Neutrophil (primary cell): Measurements from ENCODE around the gene PSAT1.
A peak's percentile ranks its signal among the peaks of the same experiment; 100 is the strongest.

Source experiments
- H3K27ac ChIP-seq: fragments of 200-600 bp; sonication (generic); 2 replicates; pipeline ENCODE4 v1.5.1; 2016; ENCODE audit warnings: mild to moderate bottlenecking, moderate library complexity
- H3K27me3 ChIP-seq: fragments of 200-600 bp; sonication (generic); 2 replicates; pipeline ENCODE4 v1.6.0; 2016; ENCODE audit warnings: mild to moderate bottlenecking
- H3K36me3 ChIP-seq: fragments of 200-600 bp; sonication (generic); 2 replicates; pipeline ENCODE4 v1.5.1; 2017
- H3K4me1 ChIP-seq, 2 experiments: fragments of 200-600 bp in 1 of 2; sonication (generic) in 1 of 2; 1 replicate in 1 of 2; 2 replicates in 1 of 2; pipeline versions ENCODE4 v1.5.1 to v1.6.1; 2013 to 2016; ENCODE audit warnings: low read depth in 1 of 2, low read length in 1 of 2, mild to moderate bottlenecking in 1 of 2, moderate library complexity in 1 of 2; ENCODE audit not compliant: control insufficient read depth in 1 of 2, insufficient read depth in 1 of 2
- H3K4me3 ChIP-seq, 2 experiments: fragments of 200-600 bp in 1 of 2; sonication (generic) in 1 of 2; 1 replicate in 1 of 2; 2 replicates in 1 of 2; pipeline ENCODE4 v1.5.1; 2013 to 2016; ENCODE audit warnings: low read depth in 1 of 2, low read length in 1 of 2, mild to moderate bottlenecking in 1 of 2, moderate library complexity in 1 of 2
- H3K9me3 ChIP-seq: fragments of 200-600 bp; sonication (generic); 2 replicates; pipeline ENCODE4 v1.5.1; 2016
- CTCF ChIP-seq: fragments of 200-600 bp; sonication (generic); IDR thresholded peaks from 2 replicates; pipeline ENCODE4 v1.5.1; 2016; ENCODE audit warnings: antibody characterized with exemption

Gene PSAT1

DNA sequence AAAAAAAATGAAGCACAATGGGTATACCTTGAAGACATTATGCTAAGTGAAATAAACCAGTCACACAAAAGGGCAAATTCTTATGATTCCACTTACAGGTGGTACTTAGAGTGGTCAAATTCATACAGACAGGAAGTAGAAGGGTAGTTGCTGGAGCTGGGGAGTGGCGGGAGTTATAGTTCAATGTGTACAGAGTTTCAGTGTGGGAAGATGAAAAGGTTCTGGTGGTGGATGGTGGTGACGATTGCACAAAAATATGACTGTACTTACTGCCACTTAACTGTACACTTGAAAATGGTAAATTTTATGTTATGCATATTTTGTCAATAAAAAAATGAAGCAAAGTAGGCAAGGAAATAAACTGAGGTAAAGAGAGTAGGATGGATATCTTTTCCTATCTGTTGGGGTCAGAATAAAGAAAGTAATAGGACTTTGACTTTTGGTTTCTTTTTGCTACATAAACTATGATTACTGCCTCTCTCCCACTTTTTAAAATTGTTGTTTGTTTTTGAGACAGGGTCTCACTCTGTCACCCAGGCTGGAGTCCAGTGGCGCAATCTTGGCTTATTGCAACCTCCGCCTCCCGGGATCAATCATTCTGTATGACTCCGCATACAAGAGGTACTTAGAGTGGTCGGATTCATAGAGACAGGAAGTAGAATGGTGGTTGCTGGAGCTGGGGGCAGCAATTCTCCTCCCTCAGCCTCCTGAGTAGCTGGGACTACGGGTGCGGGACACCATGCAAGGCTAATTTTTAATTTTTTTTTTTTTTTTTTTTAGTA, 4.0 kb upstream of the PSAT1 start:
- no peak overlapping the region for H3K4me3 ChIP-seq
- H3K27me3 ChIP-seq: peaks cover 39% of the 10 kb centered on the region
- no peaks in the 10 kb centered on the region for H3K9me3 ChIP-seq
- TF ChIP-seq CTCF: no peak
- H3K36me3 ChIP-seq: no peaks in the 10 kb centered on the region
- peaks cover 20 to 24% of the 10 kb centered on the region in 2 experiments for H3K4me1 ChIP-seq
- no peak overlapping the region for H3K27ac ChIP-seq

GRCh38 chr9:78294290-78295176, 2.4 kb upstream of the PSAT1 start:
- TF ChIP-seq CTCF: no peak
- Histone ChIP-seq H3K4me3 (no peak overlapping the region), H3K27ac (no peak overlapping the region), H3K9me3 (no peaks in the 10 kb centered on the region), H3K36me3 (no peaks in the 10 kb centered on the region), H3K27me3 (peaks cover 51% of the 10 kb centered on the region), H3K4me1 (peaks cover 24 to 27% of the 10 kb centered on the region in 2 experiments)

- no peaks in the 10 kb centered on the region for H3K36me3 ChIP-seq
- H3K4me1 ChIP-seq: peaks cover 24 to 27% of the 10 kb centered on the region in 2 experiments
- peaks cover 51% of the 10 kb centered on the region for H3K27me3 ChIP-seq
- H3K27ac ChIP-seq: no peak overlapping the region
- no peak overlapping the region for H3K4me3 ChIP-seq
- H3K9me3 ChIP-seq: no peaks in the 10 kb centered on the region
- TF ChIP-seq CTCF: no peak
Measured at GRCh38 chr9:78295177-78295575, 1.7 kb upstream of the PSAT1 start.

- Histone ChIP-seq H3K36me3 (no peaks in the 10 kb centered on the region), H3K27me3 (peaks cover 51% of the 10 kb centered on the region), H3K4me3 (no peak overlapping the region), H3K9me3 (no peaks in the 10 kb centered on the region), H3K27ac (no peak overlapping the region), H3K4me1 (peaks cover 24 to 27% of the 10 kb centered on the region in 2 experiments)
- no peak for TF ChIP-seq CTCF
Measured at GRCh38 chr9:78295731-78296130, 1.2 kb upstream of the PSAT1 start.

DNA sequence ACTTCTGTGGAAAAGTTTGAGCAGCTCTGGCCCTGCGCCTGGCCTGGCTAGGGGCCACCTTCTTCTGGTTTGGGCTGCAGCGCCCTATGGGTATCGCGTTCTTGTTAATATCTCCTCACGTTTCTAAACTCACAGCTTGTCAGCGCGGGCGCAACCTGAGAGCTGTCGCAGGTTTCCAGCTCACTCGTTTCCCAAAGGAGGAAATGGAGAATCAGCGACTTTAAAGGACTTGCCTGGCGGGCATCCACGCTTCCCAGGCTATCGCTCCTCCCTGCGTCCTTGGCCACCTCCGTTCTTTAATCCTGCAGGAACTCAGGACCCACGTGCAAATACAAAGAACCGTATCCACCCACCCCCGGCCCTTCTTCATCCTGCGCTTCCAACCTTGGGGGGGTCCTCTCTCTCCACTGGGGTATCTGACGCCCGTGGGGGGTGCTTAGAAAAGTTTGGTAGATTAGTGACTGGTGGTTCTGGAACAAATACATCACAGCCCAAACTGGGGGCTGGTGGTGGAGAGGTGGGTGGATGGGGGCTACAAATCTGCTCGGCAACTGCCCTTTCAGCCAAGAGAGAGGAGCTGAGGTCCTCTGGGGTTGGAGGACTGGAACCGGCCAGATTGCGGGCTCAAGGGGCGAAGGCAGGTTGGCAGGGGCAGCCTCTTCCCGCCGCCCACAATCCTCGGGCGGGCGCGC, 578 bp upstream of the PSAT1 start:
- peaks cover 51% of the 10 kb centered on the region for H3K27me3 ChIP-seq
- H3K4me1 ChIP-seq: peaks cover 24 to 27% of the 10 kb centered on the region in 2 experiments
- H3K27ac ChIP-seq: no peak overlapping the region
- H3K36me3 ChIP-seq: no peaks in the 10 kb centered on the region
- no peaks in the 10 kb centered on the region for H3K9me3 ChIP-seq
- peak overlapping the region; percentile 65 to 74 for H3K4me3 ChIP-seq
- no peak for TF ChIP-seq CTCF
